Measurements from ENCODE around the gene CRTC2. TPM values are rescaled to one million over a fixed set of nuclear protein-coding genes. Genes with fewer than 3 reads are reported as not detected.

CRTC2 gene
- total and polyA plus RNA-seq, 9 of the 15 experiments (the other 6 are each of a cell fraction or from before 2014, with no cell fraction given) = 2.7 to 26.4 (median 10.2) TPM

GRCh38 chr1:153967107-153967999 is 8.9 kb upstream of the CRTC2 start, which contains the start of gene CREB3L4 (continued):
- TF ChIP-seq HMGXB4 (CRISPR knock-in tag; IDR thresholded peaks at IDR 0.05) (0 out of 2 replicates have a peak, but pooled peaks have one; percentile 76), SMAD4 (CRISPR knock-in tag; conservative IDR thresholded peaks at IDR 0.05) (0 out of 2 replicates have a peak, but pooled peaks have one; percentile 58), ZNF408 (CRISPR knock-in tag; IDR thresholded peaks at IDR 0.05; ENCODE audit: low read depth) (no peak), SUPT5H (IDR thresholded peaks at IDR 0.05) (peak; percentile 89), ZBTB2 (IDR thresholded peaks at IDR 0.05) (0 out of 2 replicates have a peak, but pooled peaks have one; percentile 24), STAT6 (CRISPR knock-in tag; IDR thresholded peaks at IDR 0.05) (no peak; the same call in 1 of the 2 replicates), RAD21 (CRISPR knock-in tag; conservative IDR thresholded peaks at IDR 0.05 in 1 of 2, IDR thresholded peaks at IDR 0.05 in 1 of 2) (peak in 1 of 2 experiments; percentile 42; a peak in 2 of 4 replicates), SRSF9 (IDR thresholded peaks at IDR 0.05; ENCODE audit: borderline replicate concordance, low read depth, low read length) (no peak), BRD9 (IDR thresholded peaks at IDR 0.05; ENCODE audit: low read depth, partially characterized antibody) (no peak), NRF1 (conservative IDR thresholded peaks at IDR 0.05 in 1 of 2, IDR thresholded peaks at IDR 0.05 in 1 of 2) (peak; percentile 76 to 80), ZNF740 (CRISPR knock-in tag; IDR thresholded peaks at IDR 0.05) (no peak), ZNF740 (tag; IDR thresholded peaks at IDR 0.05) (no peak; a peak in 1 of 4 replicates), COPS2 (conservative IDR thresholded peaks at IDR 0.05) (no peak), ZNF239 (CRISPR knock-in tag; IDR thresholded peaks at IDR 0.05) (no peak), ZNF277 (CRISPR knock-in tag; IDR thresholded peaks at IDR 0.05; ENCODE audit: borderline replicate concordance) (no peak), NFXL1 (CRISPR knock-in tag; IDR thresholded peaks at IDR 0.05) (no peak), NEUROD1 (IDR thresholded peaks at IDR 0.05; ENCODE audit: borderline replicate concordance, low read depth, low read length, partially characterized antibody) (peak; percentile 87), MBD2 (IDR thresholded peaks at IDR 0.05; ENCODE audit: borderline replicate concordance, low read depth) (peak; percentile 96)

Measured in K562 (cell line).